H9 (cell line): ENCODE results near the gene PDC. TPM values are rescaled to one million over a fixed set of nuclear protein-coding genes. Genes with fewer than 3 reads are reported as not detected.

Source experiments
- DNase-seq: peaks from one replicate; pipeline ENCODE4 v3.0.0-alpha.2; 2017
- H2AFZ ChIP-seq: one replicate; pipeline ENCODE4 v1.6.1; 2013; ENCODE audit warnings: mild to moderate bottlenecking, low read length, control low read depth, moderate library complexity
- H2AK5ac ChIP-seq: 2 replicates; pipeline ENCODE4 v1.6.1; 2013; ENCODE audit warnings: low read length, control low read depth, mixed read lengths; ENCODE audit not compliant: insufficient read length
- H2BK120ac ChIP-seq: one replicate; pipeline ENCODE4 v1.6.1; 2013; ENCODE audit warnings: low read depth, mild to moderate bottlenecking, low read length, control low read depth, inconsistent platforms; ENCODE audit not compliant: poor library complexity, severe bottlenecking
- H2BK12ac ChIP-seq: 2 replicates; pipeline ENCODE4 v1.6.1; 2013; ENCODE audit warnings: low read length, control low read depth, mixed read lengths, low read depth; ENCODE audit not compliant: insufficient read length
- H2BK15ac ChIP-seq: 2 replicates; pipeline ENCODE4 v1.6.1; 2013; ENCODE audit warnings: low read depth, low read length, control low read depth
- H2BK20ac ChIP-seq: one replicate; pipeline ENCODE4 v1.6.1; 2013; ENCODE audit warnings: low read depth, mild to moderate bottlenecking, low read length, control low read depth, inconsistent platforms; ENCODE audit not compliant: poor library complexity, severe bottlenecking
- H2BK5ac ChIP-seq: 2 replicates; pipeline ENCODE4 v1.6.1; 2013; ENCODE audit warnings: low read length, control low read depth, mixed read lengths; ENCODE audit not compliant: insufficient read length
- H3K14ac ChIP-seq: 2 replicates; pipeline ENCODE4 v1.6.1; 2013; ENCODE audit warnings: low read length, control low read depth; ENCODE audit not compliant: insufficient read depth
- H3K18ac ChIP-seq: 2 replicates; pipeline ENCODE4 v1.6.1; 2013; ENCODE audit warnings: low read depth, mild to moderate bottlenecking, mixed read lengths, low read length, control low read depth; ENCODE audit not compliant: insufficient read length
- H3K23ac ChIP-seq: 2 replicates; pipeline ENCODE4 v1.6.1; 2013; ENCODE audit warnings: low read length, control low read depth, mixed read lengths, low read depth; ENCODE audit not compliant: insufficient read length
- H3K23me2 ChIP-seq: 2 replicates; pipeline ENCODE4 v1.6.1; 2013; ENCODE audit warnings: low read depth, mild to moderate bottlenecking, mixed read lengths, low read length, control low read depth; ENCODE audit not compliant: insufficient read length, poor library complexity, severe bottlenecking
- H3K27ac ChIP-seq: 2 replicates; pipeline ENCODE4 v1.5.1; 2013; ENCODE audit warnings: low read length, control low read depth, mixed read lengths, low read depth; ENCODE audit not compliant: insufficient read length
- H3K27me3 ChIP-seq: 2 replicates; pipeline ENCODE4 v1.6.1; 2013; ENCODE audit warnings: low read length, control low read depth, inconsistent platforms; ENCODE audit not compliant: insufficient read depth
- H3K4ac ChIP-seq: 2 replicates; pipeline ENCODE4 v1.6.1; 2013; ENCODE audit warnings: low read depth, mild to moderate bottlenecking, control low read depth, inconsistent platforms, low read length, moderate library complexity
- H3K4me1 ChIP-seq: 2 replicates; pipeline ENCODE4 v1.6.1; 2013; ENCODE audit warnings: low read length, control low read depth, inconsistent platforms; ENCODE audit not compliant: insufficient read depth
- H3K4me2 ChIP-seq: 2 replicates; pipeline ENCODE4 v1.6.1; 2013; ENCODE audit warnings: low read length, control low read depth, mixed read lengths; ENCODE audit not compliant: insufficient read length, insufficient read depth
- H3K56ac ChIP-seq: 2 replicates; pipeline ENCODE4 v1.6.1; 2013; ENCODE audit warnings: low read depth, mild to moderate bottlenecking, mixed read lengths, low read length, control low read depth; ENCODE audit not compliant: insufficient read length
- H3K79me1 ChIP-seq: 2 replicates; pipeline ENCODE4 v1.6.1; 2013; ENCODE audit warnings: low read depth, mild to moderate bottlenecking, moderate library complexity, low read length, control low read depth, inconsistent platforms; ENCODE audit not compliant: insufficient read depth, poor library complexity, severe bottlenecking
- H3K79me2 ChIP-seq: 2 replicates; pipeline ENCODE4 v1.6.1; 2013; ENCODE audit warnings: low read length, control low read depth, inconsistent platforms; ENCODE audit not compliant: insufficient read depth
- H3K9ac ChIP-seq: 2 replicates; pipeline ENCODE4 v1.6.1; 2013; ENCODE audit warnings: low read length, control low read depth, mixed read lengths; ENCODE audit not compliant: insufficient read length; ENCODE audit errors: extremely low read depth
- H3K9me3 ChIP-seq: one replicate; pipeline ENCODE4 v1.6.1; 2013; ENCODE audit warnings: low read depth, low read length, inconsistent platforms; ENCODE audit not compliant: control insufficient read depth
- H3T11ph ChIP-seq: one replicate; pipeline ENCODE4 v1.6.1; 2013; ENCODE audit warnings: mild to moderate bottlenecking, low read length, control low read depth, inconsistent platforms
- H4K20me1 ChIP-seq: one replicate; pipeline ENCODE4 v1.6.1; 2013; ENCODE audit not compliant: control insufficient read depth, insufficient read length, insufficient read depth
- H4K5ac ChIP-seq: 2 replicates; pipeline ENCODE4 v1.6.1; 2013; ENCODE audit warnings: low read depth, mild to moderate bottlenecking, mixed read lengths, low read length, control low read depth; ENCODE audit not compliant: insufficient read length
- H4K8ac ChIP-seq: replicated peaks from 2 replicates; pipeline ENCODE4 v1.6.1; 2013; ENCODE audit warnings: low read length, control low read depth, mixed read lengths, low read depth; ENCODE audit not compliant: insufficient read length
- H4K91ac ChIP-seq: 2 replicates; pipeline ENCODE4 v1.6.1; 2013; ENCODE audit warnings: low read depth, mild to moderate bottlenecking, moderate library complexity, mixed read lengths, low read length, control low read depth; ENCODE audit not compliant: insufficient read length
- H3K27ac Mint-ChIP-seq, 3 experiments: 2 replicates in 2 of 3; 3 replicates in 1 of 3; pipeline ENCODE4 v1.8.0; 2020 to 2021; ENCODE audit warnings: mixed read lengths in 3 of 3, mild to moderate bottlenecking in 1 of 3, moderate library complexity in 1 of 3
- H3K27me3 Mint-ChIP-seq: 2 replicates; pipeline ENCODE4 v1.8.0; 2021; ENCODE audit warnings: low read depth, mild to moderate bottlenecking, moderate library complexity, mixed read lengths
- H3K36me3 Mint-ChIP-seq, 3 experiments: 2 replicates in 2 of 3; 3 replicates in 1 of 3; pipeline ENCODE4 v1.8.0; 2020 to 2021; ENCODE audit warnings: low read depth in 3 of 3, mixed read lengths in 3 of 3; ENCODE audit not compliant: insufficient read depth in 1 of 3
- H3K4me1 Mint-ChIP-seq, 2 experiments: 2 replicates each; pipeline ENCODE4 v1.8.0; 2020; ENCODE audit warnings: mixed read lengths in 2 of 2
- H3K4me3 Mint-ChIP-seq, 2 experiments: 2 replicates in 1 of 2; 3 replicates in 1 of 2; pipeline ENCODE4 v1.8.0; 2020 to 2021; ENCODE audit warnings: mild to moderate bottlenecking in 2 of 2, mixed read lengths in 2 of 2, moderate library complexity in 1 of 2
- H3K9me3 Mint-ChIP-seq, 2 experiments: 2 replicates in 1 of 2; 3 replicates in 1 of 2; pipeline ENCODE4 v1.8.0; 2020; ENCODE audit warnings: mild to moderate bottlenecking in 2 of 2, mixed read lengths in 2 of 2, moderate library complexity in 1 of 2
- CTCF ChIP-seq: fragments of 200-600 bp; sonication (generic); conservative IDR thresholded peaks from 3 replicates; pipeline ENCODE4 v1.8.0; 2021; ENCODE audit warnings: antibody characterized with exemption, mild to moderate bottlenecking
- WGBS: extraction: QIAGEN DNeasy Blood & Tissue Kit; methylation state at CpG from one replicate; pipeline ENCODE4 v1.1.7; 2013; ENCODE audit warnings: missing lambda C conversion rate, low lambda C conversion rate, mixed read lengths; ENCODE audit not compliant: insufficient read length; ENCODE audit errors: extremely low coverage; 5-methylcytosine and 5-hydroxymethylcytosine counted together
- total RNA-seq: library from RNA; stranded (reverse); gene quantifications from 2 replicates; pipeline ENCODE4 v1.2.1, GENCODE V29; 2021

PDC gene
- total RNA-seq, 1 experiment from 2014 or later: not detected

GRCh38 chr1:186474208-186474607 is 13.3 kb upstream of the PDC start:
- Histone ChIP-seq H2BK15ac (no peak overlapping the region), H4K8ac (no peak overlapping the region), H3K9me3 (no peaks in the 10 kb centered on the region), H3K4me2 (no peak overlapping the region), H3K27me3 (no peaks in the 10 kb centered on the region), H3K4me1 (no peaks in the 10 kb centered on the region), H3K27ac (no peak overlapping the region), H4K20me1 (no peaks in the 10 kb centered on the region), H2BK20ac (no peak overlapping the region), H3K9ac (no peak overlapping the region), H3K14ac (no peak overlapping the region), H3K23me2 (no peaks in the 10 kb centered on the region), H2BK12ac (no peak overlapping the region), H2AK5ac (no peak overlapping the region), H2AFZ (no peak overlapping the region), H3K79me1 (no peaks in the 10 kb centered on the region), H3T11ph (no peak overlapping the region), H3K4ac (no peak overlapping the region), H3K18ac (no peak overlapping the region), H3K56ac (no peak overlapping the region), H4K5ac (no peak overlapping the region), H2BK120ac (no peak overlapping the region), H3K79me2 (no peaks in the 10 kb centered on the region), H2BK5ac (no peak overlapping the region), H4K91ac (no peak overlapping the region), H3K23ac (no peak overlapping the region)
- Mint-ChIP-seq H3K9me3 (no peaks in the 10 kb centered on the region), H3K27ac (no peak overlapping the region), H3K4me1 (no peaks in the 10 kb centered on the region), H3K27me3 (no peaks in the 10 kb centered on the region), H3K36me3 (no peaks in the 10 kb centered on the region), H3K4me3 (no peak overlapping the region)
- no CpG with 5 or more reads among the region's 2 CpGs for WGBS
- TF ChIP-seq CTCF: no peak
- no peak for DNase-seq
